Nephron progenitor cell (in vitro differentiated cells): ENCODE measurements around the gene ZNF791.

ENCODE experiments used
- DNase-seq: peaks from one replicate; pipeline ENCODE4 v3.0.0; 2021
- H3K27ac Mint-ChIP-seq: 2 replicates; pipeline ENCODE4 v1.8.0; 2021; ENCODE audit warnings: mild to moderate bottlenecking, moderate library complexity, mixed read lengths
- H3K27me3 Mint-ChIP-seq: 2 replicates; pipeline ENCODE4 v1.8.0; 2021; ENCODE audit warnings: mild to moderate bottlenecking, low read depth, mixed read lengths; ENCODE audit not compliant: poor library complexity
- H3K36me3 Mint-ChIP-seq: 2 replicates; pipeline ENCODE4 v1.8.0; 2021; ENCODE audit warnings: low read depth, mixed read lengths
- H3K4me1 Mint-ChIP-seq: 2 replicates; pipeline ENCODE4 v1.8.0; 2021; ENCODE audit warnings: mixed read lengths
- H3K4me3 Mint-ChIP-seq: 2 replicates; pipeline ENCODE4 v1.8.0; 2021; ENCODE audit warnings: mild to moderate bottlenecking, moderate library complexity, mixed read lengths
- H3K9me3 Mint-ChIP-seq: 2 replicates; pipeline ENCODE4 v1.8.0; 2021; ENCODE audit warnings: mild to moderate bottlenecking, moderate library complexity, mixed read lengths
- CTCF ChIP-seq: fragments of 200-600 bp; sonication (generic); IDR thresholded peaks from 2 replicates; pipeline ENCODE4 v1.5.0; 2021; ENCODE audit warnings: antibody characterized with exemption

Gene ZNF791

GRCh38 chr19:12626958-12627357 lies 16.2 kb downstream of the ZNF791 start:
- Mint-ChIP-seq H3K9me3 (peaks cover 94% of the 10 kb centered on the region), H3K4me3 (no peak overlapping the region), H3K4me1 (no peaks in the 10 kb centered on the region), H3K27ac (no peak overlapping the region), H3K36me3 (peaks cover 96% of the 10 kb centered on the region), H3K27me3 (no peaks in the 10 kb centered on the region)
- no peak for TF ChIP-seq CTCF
- no peak for DNase-seq

- Mint-ChIP-seq H3K36me3 (peaks cover 95% of the 10 kb centered on the region), H3K27me3 (no peaks in the 10 kb centered on the region), H3K4me1 (no peaks in the 10 kb centered on the region), H3K9me3 (peaks cover 92% of the 10 kb centered on the region), H3K27ac (no peak overlapping the region), H3K4me3 (no peak overlapping the region)
- no peak for DNase-seq
- no peak for TF ChIP-seq CTCF
Observed at GRCh38 chr19:12628040-12629022, 17.6 kb downstream of the ZNF791 start.

GRCh38 chr19:12629215-12629614 lies 18.5 kb downstream of the ZNF791 start:
- Mint-ChIP-seq H3K27me3 (no peaks in the 10 kb centered on the region), H3K4me3 (no peak overlapping the region), H3K9me3 (peaks cover 93% of the 10 kb centered on the region), H3K27ac (no peak overlapping the region), H3K36me3 (peaks cover 96% of the 10 kb centered on the region), H3K4me1 (no peaks in the 10 kb centered on the region)
- TF ChIP-seq CTCF = no peak
- no peak for DNase-seq

- Mint-ChIP-seq H3K4me1 (peaks cover 6% of the 10 kb centered on the region), H3K9me3 (peaks cover 54% of the 10 kb centered on the region), H3K4me3 (no peak overlapping the region), H3K27ac (no peak overlapping the region), H3K36me3 (peaks cover 35% of the 10 kb centered on the region), H3K27me3 (peaks cover 12% of the 10 kb centered on the region)
- no peak for DNase-seq
- TF ChIP-seq CTCF = no peak
Observed at GRCh38 chr19:12636631-12637030, 25.9 kb downstream of the ZNF791 start.

GRCh38 chr19:12638611-12639182 lies 28.0 kb downstream of the ZNF791 start:
- no peak overlapping the region for H3K4me3 Mint-ChIP-seq
- H3K9me3 Mint-ChIP-seq = peaks cover 38% of the 10 kb centered on the region
- peaks cover 21% of the 10 kb centered on the region for H3K36me3 Mint-ChIP-seq
- TF ChIP-seq CTCF = no peak
- H3K4me1 Mint-ChIP-seq = peaks cover 6% of the 10 kb centered on the region
- peaks cover 12% of the 10 kb centered on the region for H3K27me3 Mint-ChIP-seq
- no peak for DNase-seq
- H3K27ac Mint-ChIP-seq = no peak overlapping the region
